ENCODE data around the gene LDLRAD4.
"Not testable (repeated sequence)": the region's sequence is repeated elsewhere in the genome, so short reads cannot be mapped to it uniquely, and the experiment has no call there.

LDLRAD4 gene

GRCh38 chr18:13470516-13471197 is 252.1 kb downstream of the LDLRAD4 start:
- no peak for DNase-seq (ENCODE audit: low read depth)

GRCh38 chr18:13471198-13471845 is 252.8 kb downstream of the LDLRAD4 start:
- no peak for DNase-seq (ENCODE audit: low read depth)

- no peak for DNase-seq (ENCODE audit: low read depth)
Measured at GRCh38 chr18:13471971-13472628, 253.5 kb downstream of the LDLRAD4 start.

DNA sequence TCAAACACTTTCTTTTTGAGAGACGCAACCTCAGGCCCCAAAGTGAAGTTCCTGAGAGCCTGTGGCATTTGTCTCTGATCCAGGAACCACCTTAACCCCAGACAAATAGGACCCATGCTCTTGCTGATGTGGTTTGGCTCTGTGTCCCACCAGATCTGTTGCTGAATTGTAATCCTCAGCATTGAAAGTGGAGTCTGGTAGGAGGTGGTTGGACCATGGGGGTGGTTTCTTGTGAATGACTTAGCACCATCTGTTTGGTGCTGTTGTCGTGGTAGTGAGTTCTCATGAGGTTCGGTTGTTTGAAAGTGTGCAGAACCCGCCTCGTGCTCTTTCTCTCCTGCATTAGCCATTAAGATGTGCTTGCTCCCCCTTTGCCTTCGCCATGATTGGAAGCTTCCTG is 255.2 kb downstream of the LDLRAD4 start:
- DNase-seq (ENCODE audit: low read depth), result no peak

DNA sequence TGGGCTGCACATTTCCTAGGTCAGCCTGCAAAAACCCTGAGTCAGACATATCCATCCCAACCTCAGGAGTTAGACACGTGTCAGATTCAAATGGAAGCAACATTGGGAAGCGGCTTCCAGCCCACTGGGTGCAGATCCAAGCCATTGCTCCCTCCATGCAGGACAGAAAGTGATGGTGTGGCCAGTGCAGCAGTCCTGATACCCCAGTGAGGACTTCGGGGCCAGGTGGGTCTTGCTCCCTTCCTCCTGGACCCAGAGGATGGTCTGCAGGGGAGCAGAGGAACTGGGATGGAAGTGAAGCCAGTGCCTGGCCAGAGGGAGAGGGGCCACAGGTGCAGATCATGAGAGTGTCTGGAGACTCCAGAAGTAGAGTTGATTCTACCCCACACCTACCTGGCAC is 255.8 kb downstream of the LDLRAD4 start:
- no peak for DNase-seq (ENCODE audit: low read depth)

GRCh38 chr18:13474907-13475545 is 256.5 kb downstream of the LDLRAD4 start:
- DNase-seq (ENCODE audit: low read depth), result no peak

GRCh38 chr18:13476312-13476711 is 257.8 kb downstream of the LDLRAD4 start:
- DNase-seq (ENCODE audit: low read depth), result not testable (repeated sequence)

- DNase-seq (ENCODE audit: low read depth), result no peak
Measured at GRCh38 chr18:13477147-13477683, 258.7 kb downstream of the LDLRAD4 start.

GRCh38 chr18:13480571-13481255 is 262.2 kb downstream of the LDLRAD4 start:
- DNase-seq (ENCODE audit: low read depth), result no peak

- no peak for DNase-seq (ENCODE audit: low read depth)
Measured at GRCh38 chr18:13481331-13481730, 262.8 kb downstream of the LDLRAD4 start.

DNA sequence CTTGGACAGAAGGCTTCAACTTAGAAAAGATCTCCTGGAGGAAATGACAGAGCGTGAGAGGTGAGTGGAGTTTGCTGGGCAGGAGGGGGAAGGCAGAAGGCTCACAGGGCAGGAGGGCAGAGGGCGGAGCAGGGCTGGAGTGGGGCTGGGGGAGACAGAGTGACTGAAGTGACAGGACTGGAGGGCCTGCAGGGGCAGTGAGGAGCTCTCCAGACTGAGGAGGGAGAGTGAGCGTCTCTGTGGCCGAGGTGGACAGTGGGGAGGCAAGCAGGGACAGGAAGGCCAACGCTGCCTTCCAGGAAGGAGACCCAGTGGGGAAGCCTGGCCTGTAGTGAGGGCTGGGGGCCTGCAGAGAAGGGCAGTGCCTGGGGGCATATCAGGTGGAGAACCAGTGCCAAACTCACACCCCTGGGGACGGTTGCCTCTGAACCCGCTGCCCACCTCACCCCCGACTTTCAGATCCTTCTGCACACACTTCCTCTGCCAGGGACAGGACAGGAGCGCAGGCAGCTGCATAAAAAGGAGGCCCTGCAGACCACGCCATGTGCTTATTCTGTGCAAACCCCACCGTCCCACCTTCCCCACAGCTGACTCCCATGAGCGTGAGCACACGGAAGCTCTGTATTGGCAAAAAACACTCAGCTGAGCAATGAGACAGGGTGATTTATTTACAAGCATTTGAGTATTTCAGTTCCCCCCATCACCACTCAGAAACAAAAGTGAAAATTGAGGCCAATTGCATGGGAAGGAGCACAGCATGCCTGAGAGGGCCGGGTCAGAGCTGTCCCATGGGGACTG is 263.5 kb downstream of the LDLRAD4 start:
- DNase-seq (ENCODE audit: low read depth), result no peak

- no peak for DNase-seq (ENCODE audit: low read depth)
Measured at GRCh38 chr18:13482618-13482945, 264.0 kb downstream of the LDLRAD4 start.

DNA sequence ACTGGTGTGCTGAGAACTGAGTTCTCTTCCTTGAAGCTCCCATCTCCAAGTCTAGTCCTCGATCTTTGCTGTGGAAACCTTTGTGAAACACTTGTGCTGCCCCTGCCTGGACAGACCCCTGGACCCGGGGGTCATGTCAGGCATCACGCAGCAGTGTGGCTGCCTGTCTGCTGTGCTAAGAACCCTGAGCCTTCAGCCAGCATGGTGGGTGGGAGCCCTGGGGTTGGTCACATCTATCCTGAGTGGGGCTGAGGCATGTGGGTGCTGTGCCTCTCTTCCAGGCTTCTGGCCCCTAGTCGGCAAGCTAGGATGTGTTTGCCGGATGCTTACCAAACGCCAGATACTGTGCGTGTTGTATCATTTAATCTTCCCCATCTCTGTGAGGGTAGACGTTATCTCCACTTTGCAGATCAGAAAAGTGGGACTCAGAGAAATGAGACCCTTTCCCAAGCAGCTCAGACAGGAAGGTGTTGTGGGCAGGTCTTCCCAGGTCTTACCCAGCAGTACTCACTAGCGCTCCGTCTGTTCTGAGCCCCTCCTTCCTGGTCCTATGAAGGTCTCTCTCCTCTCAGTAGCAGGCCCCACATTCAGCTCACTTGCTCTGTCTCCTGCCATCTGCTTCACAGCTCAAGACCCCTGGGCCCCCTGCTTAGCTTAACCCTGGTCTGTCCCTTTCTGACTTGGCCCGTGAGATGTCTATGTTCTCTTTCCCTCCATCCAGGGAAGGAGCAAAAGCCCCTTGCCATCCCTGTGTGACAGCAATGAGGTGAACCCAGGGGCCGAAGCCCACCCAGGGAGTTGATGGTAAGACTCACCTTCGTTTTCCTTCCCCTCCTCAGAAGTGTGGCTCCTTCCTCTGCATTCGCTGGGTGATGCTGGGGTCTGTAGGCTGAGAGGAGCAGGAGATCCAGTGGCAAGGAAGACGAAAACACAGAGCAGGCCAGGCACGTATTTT is 265.0 kb downstream of the LDLRAD4 start:
- no peak for DNase-seq (ENCODE audit: low read depth)

- DNase-seq (ENCODE audit: low read depth), result no peak
Measured at GRCh38 chr18:13485182-13485581, 266.6 kb downstream of the LDLRAD4 start.

DNA sequence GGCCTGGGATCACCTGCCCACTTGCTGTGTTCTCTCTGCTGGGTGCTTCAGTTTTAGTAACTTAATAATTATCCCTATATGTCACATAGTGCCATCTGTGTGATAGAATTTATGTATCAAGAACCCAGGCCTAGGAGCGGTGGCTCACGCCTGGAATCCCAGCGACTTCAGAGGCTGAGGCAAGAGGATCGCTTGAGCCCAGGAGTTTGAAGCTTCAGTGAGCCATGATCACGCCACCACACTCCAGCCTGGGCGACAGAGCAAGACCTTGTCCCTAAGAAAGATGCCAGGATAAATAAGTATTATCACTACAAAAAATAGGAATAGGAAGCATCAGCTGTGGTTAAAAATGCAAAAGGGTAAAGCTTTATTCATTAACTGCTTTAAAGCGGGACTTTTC is 267.0 kb downstream of the LDLRAD4 start:
- no peak for DNase-seq (ENCODE audit: low read depth)

GRCh38 chr18:13486284-13486683 is 267.7 kb downstream of the LDLRAD4 start:
- no peak for DNase-seq (ENCODE audit: low read depth)

DNA sequence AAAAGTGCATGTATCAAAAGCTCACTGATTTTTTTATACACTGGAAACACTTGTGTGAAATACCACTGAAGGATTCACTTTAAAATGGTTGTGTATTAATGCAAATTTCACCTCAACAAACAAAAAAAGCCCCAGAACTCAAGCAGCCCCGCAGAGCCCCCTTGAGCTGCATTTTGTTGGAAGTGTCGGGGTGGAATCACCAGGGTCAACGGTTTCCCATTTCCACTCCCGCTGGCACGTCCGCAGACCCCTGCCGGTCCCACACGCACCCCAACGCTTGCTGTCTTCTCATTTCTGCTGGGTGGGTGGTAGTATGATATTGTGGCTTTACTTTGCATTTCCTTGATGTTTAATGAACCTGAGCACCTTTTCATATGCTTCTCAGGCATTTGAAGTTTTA is 268.1 kb downstream of the LDLRAD4 start:
- no peak for DNase-seq (ENCODE audit: low read depth)

DNA sequence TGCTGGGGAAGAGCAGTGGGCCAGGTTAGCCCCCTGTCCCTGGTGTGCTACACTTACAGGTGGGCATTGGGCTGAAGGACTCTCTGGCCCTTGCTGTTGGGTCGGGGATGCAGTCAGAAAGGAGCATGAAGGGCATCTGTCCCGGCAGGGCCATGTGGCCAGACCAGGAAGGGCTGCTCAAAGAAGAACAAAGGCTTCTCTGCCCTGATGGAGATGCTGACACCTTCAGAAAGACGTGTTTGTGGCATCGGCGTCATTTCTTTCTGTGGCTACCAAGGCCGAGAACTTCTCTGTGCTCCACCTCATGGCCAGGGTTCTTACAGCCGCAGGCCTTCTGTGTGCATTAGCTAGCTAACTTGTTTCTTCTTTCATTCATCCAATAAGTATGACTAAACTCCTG is 268.7 kb downstream of the LDLRAD4 start:
- DNase-seq (ENCODE audit: low read depth), result no peak

DNA sequence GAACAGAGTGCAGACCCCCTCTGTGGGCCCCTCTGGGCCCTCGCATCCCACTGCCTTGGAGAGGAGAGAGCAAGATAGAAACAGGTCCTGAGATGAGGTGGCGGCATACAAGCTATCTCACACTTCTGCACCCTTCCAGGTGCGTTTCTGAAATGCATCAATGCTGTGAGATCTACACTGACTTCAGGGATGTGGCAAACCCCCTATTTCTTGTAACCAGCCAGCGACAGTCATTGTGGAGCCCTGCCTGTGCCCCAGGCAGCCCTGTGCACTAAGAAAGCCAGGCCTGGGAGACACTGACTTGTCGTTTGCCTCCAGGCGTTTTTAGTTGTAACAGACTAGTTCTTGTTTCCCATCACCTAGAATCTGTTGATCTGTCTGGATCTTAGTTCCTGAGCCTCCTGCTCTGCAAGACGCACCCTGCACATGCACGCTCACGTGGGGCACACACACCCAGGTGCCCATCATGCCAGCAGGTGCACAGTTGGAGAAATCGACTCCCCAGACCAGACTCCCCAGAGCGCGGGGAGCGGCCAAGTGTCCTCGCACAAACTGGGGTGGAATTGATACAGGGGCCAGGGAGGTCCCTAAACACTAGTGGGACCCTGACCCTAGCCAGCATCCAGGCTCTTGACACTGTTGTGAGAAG is 269.8 kb downstream of the LDLRAD4 start:
- no peak for DNase-seq (ENCODE audit: low read depth)

DNA sequence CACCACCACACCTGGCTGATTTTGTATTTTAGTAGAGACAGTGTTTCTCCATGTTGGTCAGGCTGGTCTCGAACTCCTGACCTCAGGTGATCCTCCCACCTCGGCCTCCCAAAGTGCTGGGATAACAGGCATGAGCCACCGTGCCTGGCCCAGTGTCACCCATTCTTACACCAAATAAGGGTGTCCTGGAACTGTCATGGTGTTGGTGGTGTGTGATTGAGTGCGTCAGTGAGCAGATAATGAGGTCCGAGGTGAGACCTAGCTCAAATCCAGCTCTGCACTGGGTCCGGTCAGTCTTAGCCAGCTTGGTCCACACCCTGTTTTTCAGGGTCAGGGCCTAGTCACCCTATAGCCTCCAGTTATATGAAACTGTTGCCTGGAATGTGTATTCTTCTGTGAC is 270.7 kb downstream of the LDLRAD4 start:
- not testable (repeated sequence) for DNase-seq (ENCODE audit: low read depth)
